ENCODE results near the gene KIAA0232.

GRCh38 chr4:6913350-6913905, 130.9 kb downstream of the KIAA0232 start:
- no peak for TF ChIP-seq SP4 (IDR thresholded peaks at IDR 0.05; ENCODE audit: low read length)
- no peak for TF ChIP-seq EZH2 (IDR thresholded peaks at IDR 0.05; ENCODE audit: low read depth, low read length, severe bottlenecking)
- TF ChIP-seq, protein P1, sequence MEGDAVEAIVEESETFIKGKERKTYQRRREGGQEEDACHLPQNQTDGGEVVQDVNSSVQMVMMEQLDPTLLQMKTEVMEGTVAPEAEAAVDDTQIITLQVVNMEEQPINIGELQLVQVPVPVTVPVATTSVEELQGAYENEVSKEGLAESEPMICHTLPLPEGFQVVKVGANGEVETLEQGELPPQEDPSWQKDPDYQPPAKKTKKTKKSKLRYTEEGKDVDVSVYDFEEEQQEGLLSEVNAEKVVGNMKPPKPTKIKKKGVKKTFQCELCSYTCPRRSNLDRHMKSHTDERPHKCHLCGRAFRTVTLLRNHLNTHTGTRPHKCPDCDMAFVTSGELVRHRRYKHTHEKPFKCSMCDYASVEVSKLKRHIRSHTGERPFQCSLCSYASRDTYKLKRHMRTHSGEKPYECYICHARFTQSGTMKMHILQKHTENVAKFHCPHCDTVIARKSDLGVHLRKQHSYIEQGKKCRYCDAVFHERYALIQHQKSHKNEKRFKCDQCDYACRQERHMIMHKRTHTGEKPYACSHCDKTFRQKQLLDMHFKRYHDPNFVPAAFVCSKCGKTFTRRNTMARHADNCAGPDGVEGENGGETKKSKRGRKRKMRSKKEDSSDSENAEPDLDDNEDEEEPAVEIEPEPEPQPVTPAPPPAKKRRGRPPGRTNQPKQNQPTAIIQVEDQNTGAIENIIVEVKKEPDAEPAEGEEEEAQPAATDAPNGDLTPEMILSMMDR (IDR thresholded peaks at IDR 0.05; ENCODE audit: control extremely low read depth in 1 of 3, insufficient read depth in 1 of 3, low read depth in 1 of 3, low read length in 3 of 3), result no peak
- TF ChIP-seq RNF2 (IDR thresholded peaks at IDR 0.05; ENCODE audit: borderline replicate concordance, low read depth, low read length, missing control alignments, poor library complexity, severe bottlenecking), result no peak
- no peak for TF ChIP-seq POLR2A (IDR thresholded peaks at IDR 0.05; ENCODE audit: control extremely low read depth in 1 of 2, low read depth in 2 of 2, low read length in 2 of 2)
- TF ChIP-seq CBX5 (IDR thresholded peaks at IDR 0.05; ENCODE audit: low read depth, low read length), result no peak
- no peak for TF ChIP-seq CHD2 (IDR thresholded peaks at IDR 0.05; ENCODE audit: low read length)
- no peak for TF ChIP-seq POLR2AphosphoS5 (IDR thresholded peaks at IDR 0.05; ENCODE audit: low read depth, low read length)
- no peak for TF ChIP-seq ASH2L (IDR thresholded peaks at IDR 0.05; ENCODE audit: low read length)

Data from H1 (cell line).